ENCODE measurements around the gene ULBP2.
"Not testable (repeated sequence)": the region's sequence is repeated elsewhere in the genome, so short reads cannot be mapped to it uniquely, and the experiment has no call there.

DNA sequence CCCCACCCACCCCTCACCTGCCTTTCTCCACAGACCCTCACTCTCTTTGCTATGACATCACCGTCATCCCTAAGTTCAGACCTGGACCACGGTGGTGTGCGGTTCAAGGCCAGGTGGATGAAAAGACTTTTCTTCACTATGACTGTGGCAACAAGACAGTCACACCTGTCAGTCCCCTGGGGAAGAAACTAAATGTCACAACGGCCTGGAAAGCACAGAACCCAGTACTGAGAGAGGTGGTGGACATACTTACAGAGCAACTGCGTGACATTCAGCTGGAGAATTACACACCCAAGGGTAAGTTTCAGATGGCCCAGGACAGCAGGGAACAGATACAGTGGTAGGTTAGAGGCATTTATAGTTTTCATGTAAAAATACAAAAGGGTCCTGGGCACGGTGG is 3.5 kb downstream of the ULBP2 start:
- TF ChIP-seq, protein P1, sequence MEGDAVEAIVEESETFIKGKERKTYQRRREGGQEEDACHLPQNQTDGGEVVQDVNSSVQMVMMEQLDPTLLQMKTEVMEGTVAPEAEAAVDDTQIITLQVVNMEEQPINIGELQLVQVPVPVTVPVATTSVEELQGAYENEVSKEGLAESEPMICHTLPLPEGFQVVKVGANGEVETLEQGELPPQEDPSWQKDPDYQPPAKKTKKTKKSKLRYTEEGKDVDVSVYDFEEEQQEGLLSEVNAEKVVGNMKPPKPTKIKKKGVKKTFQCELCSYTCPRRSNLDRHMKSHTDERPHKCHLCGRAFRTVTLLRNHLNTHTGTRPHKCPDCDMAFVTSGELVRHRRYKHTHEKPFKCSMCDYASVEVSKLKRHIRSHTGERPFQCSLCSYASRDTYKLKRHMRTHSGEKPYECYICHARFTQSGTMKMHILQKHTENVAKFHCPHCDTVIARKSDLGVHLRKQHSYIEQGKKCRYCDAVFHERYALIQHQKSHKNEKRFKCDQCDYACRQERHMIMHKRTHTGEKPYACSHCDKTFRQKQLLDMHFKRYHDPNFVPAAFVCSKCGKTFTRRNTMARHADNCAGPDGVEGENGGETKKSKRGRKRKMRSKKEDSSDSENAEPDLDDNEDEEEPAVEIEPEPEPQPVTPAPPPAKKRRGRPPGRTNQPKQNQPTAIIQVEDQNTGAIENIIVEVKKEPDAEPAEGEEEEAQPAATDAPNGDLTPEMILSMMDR (IDR thresholded peaks at IDR 0.05; ENCODE audit: low read depth, low read length) = not testable (repeated sequence)
- not testable (repeated sequence) for TF ChIP-seq EZH2phosphoT487 (IDR thresholded peaks at IDR 0.05; ENCODE audit: low read depth)

Data from OCI-LY3 (cell line).